ENCODE data around the gene ALK.

ALK gene

GRCh38 chr2:29787473-29788465 is 133.6 kb downstream of the ALK start:
- no peak for DNase-seq

- no peak for DNase-seq
These were observed 135.0 kb downstream of the ALK start for GRCh38 chr2:29786361-29786760.

- DNase-seq: no peak
These were observed 137.7 kb downstream of the ALK start for GRCh38 chr2:29783666-29784065.

GRCh38 chr2:29782549-29783458 is 138.6 kb downstream of the ALK start:
- DNase-seq: no peak

- no peak for DNase-seq
These were observed 139.3 kb downstream of the ALK start for GRCh38 chr2:29782087-29782486.

- no peak for DNase-seq
These were observed 140.5 kb downstream of the ALK start for GRCh38 chr2:29780906-29781305.

- no peak for DNase-seq
These were observed 144.2 kb downstream of the ALK start for GRCh38 chr2:29777161-29777560.

- no peak for DNase-seq
These were observed 145.0 kb downstream of the ALK start for GRCh38 chr2:29776406-29776805.

- no peak for DNase-seq
These were observed 145.4 kb downstream of the ALK start for GRCh38 chr2:29775937-29776336.

GRCh38 chr2:29774624-29775023 is 146.8 kb downstream of the ALK start:
- DNase-seq: no peak

- no peak for DNase-seq
These were observed 150.5 kb downstream of the ALK start for GRCh38 chr2:29770846-29771245.

GRCh38 chr2:29769847-29770246 is 151.5 kb downstream of the ALK start:
- no peak for DNase-seq

- no peak for DNase-seq
These were observed 153.6 kb downstream of the ALK start for GRCh38 chr2:29767606-29768335.

GRCh38 chr2:29766191-29766590 is 155.2 kb downstream of the ALK start:
- DNase-seq: no peak

GRCh38 chr2:29765721-29766120 is 155.7 kb downstream of the ALK start:
- DNase-seq: no peak

GRCh38 chr2:29763371-29763770 is 158.0 kb downstream of the ALK start:
- no peak for DNase-seq

GRCh38 chr2:29762239-29762638 is 159.1 kb downstream of the ALK start:
- DNase-seq: no peak

GRCh38 chr2:29761278-29761677 is 160.1 kb downstream of the ALK start:
- DNase-seq: no peak

- DNase-seq: no peak
These were observed 161.4 kb downstream of the ALK start for GRCh38 chr2:29760008-29760407.

GRCh38 chr2:29759360-29759759 is 162.0 kb downstream of the ALK start:
- no peak for DNase-seq

- no peak for DNase-seq
These were observed 165.6 kb downstream of the ALK start for GRCh38 chr2:29755829-29756228.

GRCh38 chr2:29755233-29755632 is 166.2 kb downstream of the ALK start:
- no peak for DNase-seq
